NT2/D1 (cell line): ENCODE data around the gene DHRS9.

Source experiments
- SUZ12 ChIP-seq: IDR thresholded peaks from 2 replicates; pipeline ENCODE4 v1.6.1; 2011; ENCODE audit not compliant: insufficient read length, insufficient read depth; ENCODE audit errors: extremely low read depth
- YY1 ChIP-seq: IDR thresholded peaks from 2 replicates; pipeline ENCODE4 v1.6.1; 2011; ENCODE audit not compliant: insufficient read length, insufficient read depth
- ZNF274 ChIP-seq: IDR thresholded peaks from 2 replicates; pipeline ENCODE4 v1.6.1; 2011; ENCODE audit warnings: mild to moderate bottlenecking, low read depth, low read length

- TF ChIP-seq YY1 (no peak), SUZ12 (no peak), ZNF274 (no peak)
Observed at GRCh38 chr2:169108099-169108884, 38.9 kb downstream of the DHRS9 start.
